HG03280 (cell line): ENCODE data around the gene TEDC1.
"Not testable (repeated sequence)": the region's sequence is repeated elsewhere in the genome, so short reads cannot be mapped to it uniquely, and the experiment has no call there.

Experiments
- ATAC-seq: cut with Tn5 transposase; IDR thresholded peaks from one replicate; pipeline ENCODE4 v1.9.1; 2021; ENCODE audit warnings: mild to moderate bottlenecking, moderate library complexity; ENCODE audit not compliant: unreplicated experiment

The TEDC1 gene

DNA sequence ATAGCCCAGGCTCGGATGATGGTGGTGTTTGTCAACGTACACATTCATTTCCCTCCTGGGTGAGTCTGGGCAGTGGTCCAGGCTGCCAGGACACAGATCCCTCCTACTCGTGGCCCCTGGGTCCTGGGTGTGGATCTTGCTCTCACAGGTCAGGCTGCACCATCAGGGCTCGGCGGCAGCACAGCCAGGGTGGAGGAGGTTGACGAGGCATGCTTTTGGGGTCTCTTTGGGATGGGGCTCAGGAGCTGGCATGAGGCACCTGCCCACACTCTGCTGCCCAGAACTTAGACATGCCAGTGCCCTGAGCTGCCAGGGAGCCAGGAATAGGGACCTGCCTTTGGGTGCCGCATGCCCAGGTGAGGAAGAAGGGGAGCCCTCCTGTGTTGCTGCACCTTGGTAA is 45.0 kb downstream of the TEDC1 start:
- no peak for ATAC-seq

DNA sequence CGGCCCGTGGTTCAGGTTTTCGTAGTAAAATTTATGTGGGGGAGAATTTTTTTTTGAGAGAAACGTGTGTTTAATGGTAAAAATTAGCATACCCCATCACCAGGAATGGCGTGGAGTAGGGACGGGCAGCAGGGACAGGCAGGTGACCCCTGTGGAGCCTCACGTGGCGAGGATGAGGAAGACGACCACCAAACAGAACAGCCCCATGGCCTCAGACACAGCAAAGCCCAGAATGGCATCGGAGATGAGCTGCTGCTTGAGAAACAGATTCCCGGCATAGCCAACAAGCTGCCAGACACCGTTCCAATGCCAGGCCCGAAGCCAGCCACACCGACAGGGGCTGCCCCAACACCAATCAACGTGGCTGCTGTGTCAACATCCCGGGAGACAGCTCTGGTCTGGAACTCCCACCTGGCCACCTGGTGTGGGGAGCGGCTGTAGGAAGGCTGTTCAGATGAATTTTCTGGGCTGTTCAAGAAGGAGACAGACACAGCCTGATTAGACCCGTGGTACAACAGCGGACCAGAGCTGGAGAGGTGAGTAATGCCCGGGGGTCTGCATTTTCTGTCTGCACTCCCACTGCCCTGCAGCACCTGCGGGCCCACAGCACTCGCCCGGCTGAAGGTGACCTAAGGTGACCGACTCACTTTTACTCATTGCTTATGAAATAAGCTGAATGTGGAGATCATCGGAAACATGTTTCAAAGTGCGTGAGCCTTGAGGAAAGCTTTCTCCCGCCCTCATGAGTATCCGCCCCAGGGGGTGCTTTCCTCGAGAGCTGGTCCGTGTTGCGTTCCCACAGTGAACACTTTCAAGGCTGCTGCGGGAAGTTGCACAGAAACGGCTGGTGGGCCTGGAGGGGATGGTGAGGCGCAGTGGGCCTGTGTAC is 45.9 kb downstream of the TEDC1 start:
- ATAC-seq: no peak

GRCh38 chr14:105537580-105538474 is 46.8 kb downstream of the TEDC1 start:
- no peak for ATAC-seq

GRCh38 chr14:105538481-105539049 is 47.5 kb downstream of the TEDC1 start:
- ATAC-seq: no peak

GRCh38 chr14:105540811-105541210 is 49.8 kb downstream of the TEDC1 start:
- no peak for ATAC-seq

DNA sequence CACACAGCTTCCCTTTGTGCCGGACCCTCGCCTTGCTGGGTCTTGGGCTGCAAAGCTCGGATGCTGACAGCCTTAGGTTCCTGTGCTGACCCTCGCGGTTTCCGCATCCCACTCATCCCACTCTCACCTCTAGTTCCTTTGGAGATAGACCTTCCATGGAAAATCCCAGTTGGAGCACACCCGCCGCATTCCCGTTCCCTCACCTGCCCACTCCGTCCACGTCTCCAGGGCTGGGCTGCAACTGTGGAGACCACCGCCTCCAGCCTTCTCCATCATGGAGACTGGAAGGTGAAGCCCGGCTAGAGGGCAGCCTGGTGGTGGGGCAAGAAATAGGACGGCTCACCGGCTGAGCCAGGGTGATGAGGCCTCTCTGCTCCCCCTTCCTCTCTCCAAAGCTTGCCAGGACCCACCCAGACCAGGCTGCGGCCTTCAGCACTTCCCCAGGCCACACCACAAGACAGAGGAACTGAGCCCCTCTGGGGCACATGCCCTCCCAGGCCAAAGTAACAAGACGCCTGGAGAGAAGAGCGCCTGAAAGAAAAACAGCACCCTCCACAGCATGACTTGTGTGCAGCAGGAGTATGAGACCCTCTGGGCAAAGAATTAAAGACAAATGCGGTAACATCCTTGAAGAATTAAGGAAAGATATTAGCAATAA is 50.3 kb downstream of the TEDC1 start:
- ATAC-seq: no peak

- ATAC-seq: not testable (repeated sequence)
Observed at GRCh38 chr14:105545676-105546075, 54.6 kb downstream of the TEDC1 start.

DNA sequence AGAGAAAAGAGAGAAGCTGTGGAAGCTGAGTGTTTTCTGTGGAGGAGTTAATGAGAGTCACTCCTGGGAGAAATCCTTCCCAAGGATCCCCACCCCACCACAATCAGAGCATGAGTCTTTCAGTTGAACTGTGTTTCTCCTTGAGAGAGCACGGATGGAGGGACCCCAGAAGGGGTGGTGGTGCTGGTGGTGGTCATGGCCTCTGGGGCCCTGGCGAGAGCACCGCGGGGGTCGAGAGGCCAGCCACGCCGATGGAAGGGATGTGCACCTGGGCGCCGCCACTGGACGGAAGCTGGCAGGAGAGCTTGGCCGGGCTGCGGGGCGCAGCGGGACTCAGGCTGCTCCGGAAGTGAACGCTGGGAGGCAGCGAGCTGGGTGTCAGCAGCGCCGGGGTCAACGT is 55.4 kb downstream of the TEDC1 start:
- not testable (repeated sequence) for ATAC-seq

GRCh38 chr14:105547072-105547471 is 56.0 kb downstream of the TEDC1 start:
- not testable (repeated sequence) for ATAC-seq

DNA sequence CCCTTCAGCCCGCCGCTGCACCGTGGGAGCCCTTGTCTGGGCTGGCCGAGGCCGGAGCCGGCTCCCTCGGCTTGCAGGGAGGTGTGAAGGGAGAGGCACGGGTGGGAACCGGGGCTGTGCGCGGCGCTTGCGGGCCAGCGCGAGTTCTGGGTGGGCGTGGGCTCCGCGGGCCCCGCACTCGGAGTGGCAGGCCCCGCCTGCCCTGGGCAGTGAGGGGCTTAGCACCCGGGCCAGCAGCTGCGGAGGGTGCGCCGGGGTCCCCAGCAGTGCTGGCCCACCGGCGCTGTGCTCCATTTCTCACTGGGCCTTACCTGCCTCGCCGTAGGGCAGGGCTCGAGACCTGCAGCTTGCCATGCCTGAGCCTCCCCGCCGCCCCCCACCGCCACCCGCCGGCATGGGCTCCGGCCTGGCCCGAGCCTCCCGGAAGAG is 56.7 kb downstream of the TEDC1 start:
- no peak for ATAC-seq
